Islet of Langerhans (tissue), 1 donor: ENCODE measurements around the gene PLXNA4.

Source experiments
- FAIRE-seq: peaks from one replicate; lab custom pipeline; 2011; peaks lifted over from hg19 to GRCh38; lab: Jason Lieb, UNC

PLXNA4 gene

GRCh38 chr7:132078891-132079735 is 497.2 kb downstream of the PLXNA4 start:
- FAIRE-seq: no peak

DNA sequence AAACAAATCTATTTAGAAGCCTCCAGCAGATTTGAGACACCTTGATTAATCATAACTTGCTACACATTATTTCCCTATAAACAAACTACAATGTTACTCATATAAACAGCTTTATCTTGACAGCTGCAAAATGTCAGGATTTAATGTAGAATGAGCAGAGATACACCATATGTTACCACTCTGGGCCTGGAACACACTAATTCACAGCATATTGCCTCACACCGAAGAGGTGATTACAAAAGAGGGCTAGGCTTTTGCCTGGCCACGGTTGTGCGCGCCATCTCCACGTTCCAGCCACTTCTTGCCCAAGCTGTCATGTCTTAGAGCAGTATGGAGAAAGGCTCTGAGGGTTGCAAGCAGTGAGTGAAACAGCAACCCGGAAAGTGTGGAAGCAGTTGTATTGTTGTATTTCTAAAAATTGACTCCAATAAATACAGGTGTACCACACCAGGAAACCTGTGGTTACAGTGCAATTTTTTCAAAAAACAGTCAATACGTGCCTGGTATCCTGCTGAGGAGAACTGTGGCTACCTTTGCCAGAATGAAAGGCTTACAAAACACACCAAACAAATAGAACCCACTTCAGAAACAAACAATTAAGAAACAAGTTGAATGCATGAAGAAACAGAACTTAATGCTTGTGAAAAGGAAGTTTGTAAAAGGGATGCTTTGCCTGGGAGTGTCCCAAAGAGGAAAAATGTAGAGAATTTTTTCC is 498.1 kb downstream of the PLXNA4 start:
- no peak for FAIRE-seq

GRCh38 chr7:132076301-132077035 is 499.8 kb downstream of the PLXNA4 start:
- FAIRE-seq: no peak

- no peak for FAIRE-seq
These were observed 500.8 kb downstream of the PLXNA4 start for GRCh38 chr7:132075515-132075914.

DNA sequence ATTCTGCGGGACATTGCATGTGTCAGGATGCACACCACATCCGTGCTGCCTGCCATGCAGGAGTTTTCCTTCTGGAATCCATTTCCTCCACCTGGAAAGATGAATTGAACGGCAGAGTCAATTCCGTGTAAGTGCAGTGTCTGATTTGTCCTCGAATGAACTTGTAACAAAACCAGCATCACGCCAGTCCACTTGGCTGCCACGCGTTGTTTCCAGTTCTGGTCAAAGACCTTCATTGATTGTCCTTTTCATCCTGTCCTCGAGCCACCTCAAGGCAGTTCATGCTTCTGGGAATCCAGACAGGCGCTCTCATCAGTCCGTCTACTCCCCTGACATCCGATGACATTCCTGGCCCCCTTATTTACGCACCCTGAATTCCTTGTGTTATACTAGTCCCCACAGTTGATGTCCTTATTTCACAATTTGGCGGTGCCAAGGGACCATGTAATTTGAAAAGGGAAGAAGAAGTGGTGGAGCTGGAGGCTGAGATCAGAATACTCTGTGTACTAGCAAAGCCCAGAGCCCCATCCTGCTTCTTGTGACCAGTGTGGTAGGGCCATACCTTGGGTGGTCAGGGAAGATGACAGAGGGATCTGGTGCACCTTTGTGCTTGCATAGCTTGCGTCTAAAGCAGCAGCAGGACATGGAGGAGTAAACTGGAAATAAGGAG is 502.2 kb downstream of the PLXNA4 start:
- FAIRE-seq: no peak
